Measurements from ENCODE around the gene BCAS3. TPM values are rescaled to one million over a fixed set of nuclear protein-coding genes. Genes with fewer than 3 reads are reported as not detected.

The BCAS3 gene
- polyA plus RNA-seq, 3 donors = 10.3 to 19.1 (median 14.7) TPM

DNA sequence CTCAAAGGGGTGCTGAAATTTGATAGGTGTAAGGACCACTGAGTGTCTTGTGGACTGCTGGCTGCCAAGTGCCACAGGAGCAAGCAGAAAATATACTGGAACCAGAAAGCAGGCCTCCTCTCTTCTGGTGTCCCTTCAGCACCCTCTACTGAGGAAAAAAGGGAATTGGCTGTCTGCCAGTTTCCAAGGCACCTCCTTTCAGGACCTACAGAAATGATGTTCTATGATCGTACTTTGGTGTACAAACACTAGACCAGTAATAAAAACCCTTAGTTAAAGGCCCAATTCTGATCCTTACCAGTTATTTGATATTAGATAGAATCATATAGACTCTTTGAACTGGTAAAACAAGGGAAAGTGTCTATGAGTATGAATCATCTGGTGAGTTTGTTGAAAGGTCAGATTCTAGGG is 35.8 kb upstream of the BCAS3 start:
- intact Hi-C loops (cut with micrococcal nuclease) = no loop called here
- no peak overlapping the region for H3K4me2 ChIP-seq (replicated peaks; ENCODE audit: extremely low read depth, low read length, poor library complexity, severe bottlenecking)
- H3K9me3 ChIP-seq (replicated peaks in 1 of 2; ENCODE audit: control insufficient read depth in 1 of 2, insufficient read depth in 1 of 2, low read length in 2 of 2) = no peaks in the 10 kb centered on the region
- peaks cover 26 to 63% of the 10 kb centered on the region in 2 donors for H3K36me3 ChIP-seq (replicated peaks in 1 of 2; ENCODE audit: control insufficient read depth in 1 of 2, insufficient read depth in 2 of 2, low read length in 2 of 2)
- H3K27me3 Mint-ChIP-seq (ENCODE audit: low read depth in 3 of 3) = no peaks in the 10 kb centered on the region
- H3K36me3 Mint-ChIP-seq = peaks cover 33 to 62% of the 10 kb centered on the region in 2 donors
- no peak overlapping the region for H3K9ac ChIP-seq (ENCODE audit: insufficient read depth, low read length, poor library complexity, severe bottlenecking)
- H3K79me2 ChIP-seq (ENCODE audit: insufficient read depth, low read length) = peaks cover 81% of the 10 kb centered on the region
- H3K4me1 ChIP-seq (ENCODE audit: control insufficient read depth in 1 of 2, insufficient read depth in 2 of 2, low read length in 2 of 2) = no peaks in the 10 kb centered on the region
- H3K27me3 ChIP-seq (ENCODE audit: control insufficient read depth in 2 of 2, insufficient read depth in 2 of 2, low read length in 2 of 2) = no peaks in the 10 kb centered on the region
- peaks cover 91% of the 10 kb centered on the region for H4K20me1 ChIP-seq (ENCODE audit: insufficient read depth, low read length)
- WGBS (ENCODE audit: insufficient coverage) = no CpG with 5 or more reads among the region's 1 CpG
- H3K27ac Mint-ChIP-seq = no peak overlapping the region
- peak overlapping the region in 1 of 2 donors; percentile 8 for H3K27ac ChIP-seq (ENCODE audit: low read depth in 1 of 2, low read length in 2 of 2)
- peaks cover 0 to 2% (median 0%) of the 10 kb centered on the region in 7 donors for H3K9me3 Mint-ChIP-seq
- peak; percentile 43 to 51 (median 49) for DNase-seq
- no peak overlapping the region for H2AFZ ChIP-seq (ENCODE audit: insufficient read depth, low read depth, low read length, poor library complexity, severe bottlenecking)
- H3K4me1 Mint-ChIP-seq = peaks cover 3% of the 10 kb centered on the region
- H3K4me3 ChIP-seq (replicated peaks in 1 of 3; ENCODE audit: low read depth in 2 of 3, low read length in 3 of 3) = no peak overlapping the region
- TF ChIP-seq CTCF (IDR thresholded peaks at IDR 0.05) = peak; percentile 50
- no peak overlapping the region for H3K4me3 Mint-ChIP-seq

DNA sequence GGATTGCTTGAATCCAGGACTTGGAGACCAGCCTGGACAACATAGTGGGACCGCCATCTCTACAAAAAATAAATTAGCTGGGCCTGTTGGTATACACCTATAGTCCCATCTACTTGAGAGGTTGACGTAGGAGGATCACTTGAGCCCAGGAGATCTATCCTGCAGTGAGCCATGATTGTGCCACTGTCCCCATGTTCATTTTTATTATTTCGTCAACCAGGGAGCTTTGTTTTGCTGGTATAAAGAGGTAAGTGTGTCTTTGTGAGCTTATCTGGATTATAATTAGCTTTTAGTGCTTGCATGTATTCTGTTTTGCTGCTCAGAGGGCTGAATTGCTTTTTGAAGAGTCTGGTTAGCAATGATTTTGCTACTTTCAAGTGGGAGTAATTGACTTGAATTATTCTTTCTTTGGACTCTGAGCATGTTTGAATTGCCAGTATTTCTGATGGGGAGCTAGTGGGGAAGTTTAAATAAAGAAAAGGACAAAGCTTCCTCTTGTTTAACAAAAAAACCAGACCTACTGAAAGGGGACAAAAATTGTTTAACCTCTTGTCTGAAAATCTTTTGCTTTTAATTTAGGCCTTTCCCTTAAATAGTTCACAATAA is 31.6 kb upstream of the BCAS3 start:
- Histone ChIP-seq H3K4me1 (ENCODE audit: control insufficient read depth in 1 of 2, insufficient read depth in 2 of 2, low read length in 2 of 2) (no peaks in the 10 kb centered on the region), H3K27ac (ENCODE audit: low read depth in 1 of 2, low read length in 2 of 2) (peak overlapping the region in 1 of 2 donors; percentile 33), H3K79me2 (ENCODE audit: insufficient read depth, low read length) (peaks cover 83% of the 10 kb centered on the region), H3K36me3 (replicated peaks in 1 of 2; ENCODE audit: control insufficient read depth in 1 of 2, insufficient read depth in 2 of 2, low read length in 2 of 2) (peaks cover 41 to 64% of the 10 kb centered on the region in 2 donors), H3K4me2 (replicated peaks; ENCODE audit: extremely low read depth, low read length, poor library complexity, severe bottlenecking) (no peak overlapping the region), H3K9me3 (replicated peaks in 1 of 2; ENCODE audit: control insufficient read depth in 1 of 2, insufficient read depth in 1 of 2, low read length in 2 of 2) (no peaks in the 10 kb centered on the region), H4K20me1 (ENCODE audit: insufficient read depth, low read length) (peaks cover 86% of the 10 kb centered on the region), H3K4me3 (replicated peaks in 1 of 3; ENCODE audit: low read depth in 2 of 3, low read length in 3 of 3) (no peak overlapping the region), H3K9ac (ENCODE audit: insufficient read depth, low read length, poor library complexity, severe bottlenecking) (no peak overlapping the region), H3K27me3 (ENCODE audit: control insufficient read depth in 2 of 2, insufficient read depth in 2 of 2, low read length in 2 of 2) (no peaks in the 10 kb centered on the region), H2AFZ (ENCODE audit: insufficient read depth, low read depth, low read length, poor library complexity, severe bottlenecking) (no peak overlapping the region)
- intact Hi-C loops (cut with micrococcal nuclease) = no loop called here
- Mint-ChIP-seq H3K27ac (peak overlapping the region in 3 of 7 donors; percentile 30 to 53 (median 52)), H3K27me3 (ENCODE audit: low read depth in 3 of 3) (no peaks in the 10 kb centered on the region), H3K36me3 (peaks cover 40 to 60% of the 10 kb centered on the region in 2 donors), H3K9me3 (peaks cover 0 to 2% (median 0%) of the 10 kb centered on the region in 7 donors), H3K4me1 (peaks cover 3% of the 10 kb centered on the region), H3K4me3 (no peak overlapping the region)
- WGBS (ENCODE audit: insufficient coverage) = 100% methylated on average over 2 of the region's 3 CpGs
- no peak for DNase-seq
- TF ChIP-seq CTCF (IDR thresholded peaks at IDR 0.05) = no peak

All from CD14-positive monocyte (primary cell).